PC-3 (cell line): ENCODE data around the gene ETNK2. TPM values are rescaled to one million over a fixed set of nuclear protein-coding genes. Genes with fewer than 3 reads are reported as not detected.

Experiments
- ATAC-seq: fragments of 200-7000 bp; cut with Tn5 transposase; 2 replicates; pipeline ENCODE4 v1.9.1; 2020; ENCODE audit warnings: mild to moderate bottlenecking, moderate library complexity
- BruUV-seq: library from RNA; stranded (reverse); fragments of 400-500 nt; replicated peaks from 2 replicates; lab custom pipeline; 2021; lab: Mats Ljungman, UMichigan
- CTCF ChIA-PET: fragments of 300-600 bp; sonication (Branson Sonifier 250); formaldehyde crosslinking; loops from one replicate; lab custom pipeline; 2022; ENCODE audit warnings: antibody characterized with exemption; lab: Charles Lee
- POLR2A ChIA-PET: fragments of 300-600 bp; sonication (Branson Sonifier 250); formaldehyde crosslinking; loops from one replicate; lab custom pipeline; 2022; ENCODE audit warnings: antibody characterized with exemption; ENCODE audit not compliant: unreplicated experiment; lab: Charles Lee
- DNase-seq: peaks from one replicate; pipeline ENCODE4 v3.0.0-alpha.2; 2015
- H2AFZ ChIP-seq: fragments of 300-600 bp; sonication (generic); 2 replicates; pipeline ENCODE4 v1.6.0; 2016; ENCODE audit warnings: antibody characterized with exemption, low read length
- H3F3A ChIP-seq: fragments of 300-600 bp; sonication (generic); one replicate; pipeline ENCODE4 v1.6.0; 2017; ENCODE audit warnings: antibody characterized with exemption, low read length, control low read depth, mild to moderate bottlenecking; ENCODE audit not compliant: unreplicated experiment
- H3K27ac ChIP-seq: fragments of 300-600 bp; sonication (generic); 2 replicates; pipeline ENCODE4 v1.5.1; 2016; ENCODE audit warnings: mild to moderate bottlenecking, low read length
- H3K27me3 ChIP-seq: fragments of 300-600 bp; sonication (generic); 2 replicates; pipeline ENCODE4 v1.6.1; 2016; ENCODE audit warnings: low read length, mixed read lengths
- H3K36me3 ChIP-seq: fragments of 300-600 bp; sonication (generic); 2 replicates; pipeline ENCODE4 v1.6.1; 2016; ENCODE audit warnings: low read depth, mixed run types, low read length, mixed read lengths
- H3K4me1 ChIP-seq: fragments of 300-600 bp; sonication (generic); 2 replicates; pipeline ENCODE4 v1.5.1; 2016; ENCODE audit warnings: low read length; ENCODE audit not compliant: insufficient read depth
- H3K4me2 ChIP-seq: fragments of 300-600 bp; sonication (generic); 2 replicates; pipeline ENCODE4 v1.6.0; 2016; ENCODE audit warnings: low read length
- H3K4me3 ChIP-seq: fragments of 300-600 bp; sonication (generic); 2 replicates; pipeline ENCODE4 v1.5.1; 2016; ENCODE audit warnings: mild to moderate bottlenecking, low read length, mixed read lengths
- H3K79me2 ChIP-seq: fragments of 300-600 bp; sonication (generic); 2 replicates; pipeline ENCODE4 v1.6.1; 2017; ENCODE audit warnings: low read length, mixed read lengths
- H3K9ac ChIP-seq: fragments of 300-600 bp; sonication (generic); 2 replicates; pipeline ENCODE4 v1.6.0; 2016; ENCODE audit warnings: mild to moderate bottlenecking, low read length
- H3K9me2 ChIP-seq: fragments of 300-600 bp; sonication (generic); replicated peaks from 2 replicates; pipeline ENCODE4 v1.6.1; 2016; ENCODE audit warnings: mixed run types, low read length, mixed read lengths
- H3K9me3 ChIP-seq: fragments of 300-600 bp; sonication (generic); 2 replicates; pipeline ENCODE4 v1.6.1; 2016; ENCODE audit warnings: low read length, mixed read lengths
- H4K20me1 ChIP-seq: fragments of 300-600 bp; sonication (generic); 2 replicates; pipeline ENCODE4 v1.6.1; 2016; ENCODE audit warnings: low read length, mixed read lengths
- CTCF ChIP-seq: fragments of 300-600 bp; sonication (generic); conservative IDR thresholded peaks from 2 replicates; pipeline ENCODE4 v1.5.1; 2017; ENCODE audit warnings: antibody characterized with exemption, low read depth, mild to moderate bottlenecking, low read length
- EZH2 ChIP-seq: fragments of 300-600 bp; sonication (generic); IDR thresholded peaks from one replicate; pipeline ENCODE4 v1.6.1; 2017; ENCODE audit warnings: antibody characterized with exemption, mild to moderate bottlenecking, low read length; ENCODE audit not compliant: unreplicated experiment
- EZH2phosphoT487 ChIP-seq: fragments of 300-600 bp; sonication (generic); IDR thresholded peaks from 2 replicates; pipeline ENCODE4 v1.6.1; 2018; ENCODE audit warnings: mild to moderate bottlenecking, antibody characterized with exemption, low read length, borderline replicate concordance
- intact Hi-C: fragments of 100-400 bp; cut with micrococcal nuclease; formaldehyde crosslinking; loops from 2 replicates; pipeline ENCODE4 v1.9.0; 2023
- total RNA-seq: library from RNA; depleted of rRNA; stranded (reverse); fragments of >200 nt; gene quantifications from 2 replicates; pipeline ENCODE4 v1.2.3, GENCODE V29; 2014

The ETNK2 gene
- total RNA-seq, 1 experiment from 2014 or later: 37.1 TPM

- no peak overlapping the region for H2AFZ ChIP-seq
- H3K79me2 ChIP-seq: no peaks in the 10 kb centered on the region
- no peaks in the 10 kb centered on the region for H3K36me3 ChIP-seq
- DNase-seq (no peak), ATAC-seq (no peak)
- peaks cover 37% of the 10 kb centered on the region for H3K4me1 ChIP-seq
- H3K27ac ChIP-seq: peak overlapping the region; percentile 73
- no peak for TF ChIP-seq CTCF
- no peak for TF ChIP-seq EZH2
- no peak for TF ChIP-seq EZH2phosphoT487
- H3K4me2 ChIP-seq: no peak overlapping the region
- intact Hi-C loops: loop anchor here (2.0 kb wide), 3 partner anchors 29 to 339 kb away; partner anchors contain the start of gene SNRPE
- H3K9ac ChIP-seq: peak overlapping the region; percentile 37; the same call in 1 of the 2 replicates
- H4K20me1 ChIP-seq: no peaks in the 10 kb centered on the region
- ChIA-PET POLR2A (no interaction called here), CTCF (interaction anchor here (0.7 to 2.4 kb wide), 2 partner anchors 36 to 144 kb away, joined by 3 to 70 read pairs; no protein-coding TSS in a partner anchor)
- no TSS peak for BruUV-seq
- no peaks in the 10 kb centered on the region for H3F3A ChIP-seq
- no peaks in the 10 kb centered on the region for H3K27me3 ChIP-seq
- no peaks in the 10 kb centered on the region for H3K9me2 ChIP-seq
- H3K4me3 ChIP-seq: no peak overlapping the region
- H3K9me3 ChIP-seq: no peaks in the 10 kb centered on the region
Observed at GRCh38 chr1:204199579-204199978, 47.7 kb upstream of the ETNK2 start.

DNA sequence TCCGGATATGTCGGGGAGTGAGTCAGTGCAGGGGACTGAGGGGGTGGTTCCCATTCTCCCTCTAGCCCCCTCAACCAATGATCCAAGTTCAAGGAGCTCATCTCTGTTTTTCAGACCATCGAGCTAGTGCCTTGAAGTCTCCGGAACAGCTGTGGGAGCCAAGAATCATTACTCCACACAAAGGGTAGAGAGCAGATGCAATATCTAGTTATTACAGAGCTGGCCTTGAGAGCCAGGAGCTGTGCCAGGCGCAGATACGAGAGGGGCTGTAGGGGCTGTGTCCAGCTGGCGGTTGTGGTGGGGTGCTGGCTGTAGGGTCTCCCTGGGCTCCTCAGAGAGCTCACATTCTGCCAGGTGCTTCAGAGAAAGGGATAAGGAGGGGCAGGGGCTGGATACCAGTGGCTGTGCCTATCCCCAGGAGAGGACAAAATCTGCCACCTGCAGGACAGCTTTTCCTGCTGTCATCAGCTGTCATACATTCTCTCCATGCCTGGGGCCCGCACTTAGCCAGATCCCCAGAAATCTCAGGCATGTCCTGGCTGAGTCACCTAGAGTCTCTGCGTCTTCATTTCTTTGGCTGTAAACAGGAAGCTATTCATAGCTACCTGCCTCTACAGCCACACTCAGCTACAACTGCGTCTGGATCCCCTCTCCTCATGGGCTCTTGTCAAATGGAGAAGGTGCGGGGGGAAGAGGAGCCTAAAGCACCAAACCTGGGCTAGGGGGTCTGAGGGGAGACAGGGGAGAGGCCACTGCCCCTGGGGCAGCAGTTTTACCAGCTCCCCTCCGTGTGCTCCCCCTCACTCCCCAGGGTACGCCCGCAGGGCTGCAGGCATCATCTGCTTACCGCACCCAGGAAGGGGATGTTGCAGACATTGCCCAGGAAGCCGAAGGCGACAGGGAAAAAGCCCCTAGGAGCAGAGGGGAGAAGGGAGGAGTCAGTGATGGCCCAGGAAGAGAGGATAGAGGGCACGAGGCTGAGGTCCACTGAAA lies 46.8 kb upstream of the ETNK2 start:
- no peak overlapping the region for H3K4me3 ChIP-seq
- no peaks in the 10 kb centered on the region for H3K79me2 ChIP-seq
- no peaks in the 10 kb centered on the region for H4K20me1 ChIP-seq
- H3K9ac ChIP-seq: peak overlapping the region; percentile 37
- H3K9me2 ChIP-seq: no peaks in the 10 kb centered on the region
- no peaks in the 10 kb centered on the region for H3K9me3 ChIP-seq
- POLR2A ChIA-PET: interaction anchor here (0.6 to 1.3 kb wide), 4 partner anchors 18 to 317 kb away, joined by 3 to 12 read pairs (median 6); partner anchors contain the start of gene MDM4
- H3K4me2 ChIP-seq: peak overlapping the region; percentile 63
- DNase-seq: peak; percentile 98
- H2AFZ ChIP-seq: peak overlapping the region; percentile 55; the same call in 1 of the 2 replicates
- H3K27me3 ChIP-seq: no peaks in the 10 kb centered on the region
- H3K4me1 ChIP-seq: peaks cover 35% of the 10 kb centered on the region
- CTCF ChIA-PET: interaction anchor here (0.5 to 2.4 kb wide), 13 partner anchors 8 to 341 kb away, joined by 3 to 70 read pairs (median 5); partner anchors contain the start of genes GOLT1A and REN
- intact Hi-C loops: loop anchor here (1.0 to 2.0 kb wide), 4 partner anchors 28 to 338 kb away; partner anchors contain the start of gene SNRPE
- no peaks in the 10 kb centered on the region for H3F3A ChIP-seq
- BruUV-seq: TSS peak; percentile 81
- H3K36me3 ChIP-seq: no peaks in the 10 kb centered on the region
- peak; percentile 95 for ATAC-seq
- TF ChIP-seq CTCF: peak; percentile 74
- no peak for TF ChIP-seq EZH2
- peak overlapping the region; percentile 73 for H3K27ac ChIP-seq
